ENCODE measurements around the gene PRAC2. TPM values are rescaled to one million over a fixed set of nuclear protein-coding genes. Genes with fewer than 3 reads are reported as not detected.

PRAC2 gene
- polyA plus RNA-seq, 10 donors: not detected

GRCh38 chr17:48719642-48720265 is 3.2 kb upstream of the PRAC2 start:
- no peak for DNase-seq

DNA sequence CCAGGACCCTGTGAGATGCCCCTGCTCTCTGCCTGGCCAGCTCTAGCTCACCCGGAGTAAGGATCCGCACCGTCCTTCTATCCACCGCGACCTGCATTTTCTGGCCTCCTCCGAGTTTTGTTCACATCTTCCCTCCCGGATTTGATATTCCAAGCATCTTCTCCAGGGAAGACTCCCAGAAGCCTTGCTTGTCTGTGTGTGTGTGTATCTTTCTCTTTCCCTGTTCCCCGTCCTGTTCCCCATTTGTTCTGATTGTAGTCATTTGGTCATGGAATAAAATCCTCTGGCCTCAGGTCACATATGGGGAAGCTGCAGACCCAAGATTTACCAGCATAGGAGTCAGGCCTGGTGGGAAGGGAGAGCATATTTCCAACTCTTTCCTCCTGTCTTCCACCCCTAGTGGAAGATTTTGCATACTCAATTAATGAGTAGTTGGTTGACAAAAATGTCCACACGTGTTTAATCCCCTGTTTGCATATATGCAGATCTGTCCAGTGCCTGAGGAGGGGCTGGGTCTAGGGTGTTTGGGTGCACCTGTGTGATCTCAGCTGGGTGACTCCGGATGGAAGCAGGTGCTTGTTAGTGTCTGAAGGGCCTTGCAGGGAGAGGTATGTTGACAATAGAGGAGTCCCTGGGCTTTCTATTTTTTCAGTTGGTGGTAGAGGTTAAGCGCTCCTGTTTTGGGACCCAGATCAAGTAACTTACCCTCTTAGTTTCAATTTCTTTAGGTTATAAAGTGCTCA is 2.5 kb upstream of the PRAC2 start:
- no peak for DNase-seq

DNA sequence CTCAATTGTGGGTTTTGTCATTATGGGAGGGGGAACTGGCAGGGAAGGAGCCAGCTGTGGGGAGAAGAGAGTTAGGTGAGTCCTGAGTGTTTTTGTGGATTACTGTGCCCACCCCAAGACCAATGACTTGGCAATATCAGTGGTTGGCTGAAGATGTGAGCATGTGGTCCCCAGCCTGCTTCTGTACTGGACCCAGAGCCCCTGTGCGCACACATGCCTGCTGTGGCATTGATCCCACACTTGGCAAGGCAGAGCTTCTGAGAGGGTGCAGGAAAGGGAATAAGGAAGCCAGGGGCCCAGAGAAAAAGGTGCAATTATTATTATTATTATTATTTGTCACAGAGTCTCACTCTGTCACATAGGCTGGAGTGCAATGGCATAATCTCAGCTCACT is 2.0 kb upstream of the PRAC2 start:
- no peak for DNase-seq

DNA sequence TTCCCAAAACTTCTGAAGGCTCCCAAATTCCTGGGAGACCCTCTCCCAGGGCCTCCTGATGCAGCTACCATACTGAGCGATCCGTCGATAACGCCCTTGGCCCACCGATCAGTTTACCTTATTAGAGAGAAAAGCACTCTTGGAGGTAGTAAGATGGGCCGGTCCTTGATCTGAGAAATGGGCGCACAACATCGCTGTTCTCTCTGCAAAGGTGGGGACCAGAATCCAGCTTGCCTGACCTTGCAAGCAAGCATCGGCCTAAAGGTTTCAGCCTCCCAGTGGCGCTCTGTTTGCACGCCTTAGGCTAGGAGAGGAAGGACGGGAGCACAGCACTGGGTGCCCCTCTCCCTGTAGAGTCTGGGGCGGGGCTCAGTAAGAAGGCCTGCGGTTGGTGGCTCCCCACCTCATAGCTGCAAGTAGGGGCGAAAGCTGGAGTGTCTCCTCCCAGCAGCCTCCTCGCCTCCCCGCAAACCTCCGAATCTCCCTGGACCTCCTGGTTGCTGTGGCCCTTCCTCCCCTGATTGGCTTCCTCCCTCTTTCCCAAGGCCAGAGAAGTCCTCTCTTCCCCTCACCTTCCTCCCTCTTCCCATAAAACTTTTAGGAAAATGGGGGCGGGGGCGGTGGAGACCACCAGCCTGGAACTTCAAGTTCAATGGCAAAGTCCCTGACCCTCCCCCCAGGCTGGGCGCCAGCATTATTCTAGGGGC is 631 bp upstream of the PRAC2 start, which contains the start of gene PRAC1:
Gene PRAC1, minus strand, starts transcription at position 318 of the 707 bp plus-strand sequence. Its CDS starts 126 bp downstream, at position 192.
- no peak for DNase-seq

- no peak for DNase-seq
Measured at GRCh38 chr17:48723423-48724250, 652 bp downstream of the PRAC2 start.

DNA sequence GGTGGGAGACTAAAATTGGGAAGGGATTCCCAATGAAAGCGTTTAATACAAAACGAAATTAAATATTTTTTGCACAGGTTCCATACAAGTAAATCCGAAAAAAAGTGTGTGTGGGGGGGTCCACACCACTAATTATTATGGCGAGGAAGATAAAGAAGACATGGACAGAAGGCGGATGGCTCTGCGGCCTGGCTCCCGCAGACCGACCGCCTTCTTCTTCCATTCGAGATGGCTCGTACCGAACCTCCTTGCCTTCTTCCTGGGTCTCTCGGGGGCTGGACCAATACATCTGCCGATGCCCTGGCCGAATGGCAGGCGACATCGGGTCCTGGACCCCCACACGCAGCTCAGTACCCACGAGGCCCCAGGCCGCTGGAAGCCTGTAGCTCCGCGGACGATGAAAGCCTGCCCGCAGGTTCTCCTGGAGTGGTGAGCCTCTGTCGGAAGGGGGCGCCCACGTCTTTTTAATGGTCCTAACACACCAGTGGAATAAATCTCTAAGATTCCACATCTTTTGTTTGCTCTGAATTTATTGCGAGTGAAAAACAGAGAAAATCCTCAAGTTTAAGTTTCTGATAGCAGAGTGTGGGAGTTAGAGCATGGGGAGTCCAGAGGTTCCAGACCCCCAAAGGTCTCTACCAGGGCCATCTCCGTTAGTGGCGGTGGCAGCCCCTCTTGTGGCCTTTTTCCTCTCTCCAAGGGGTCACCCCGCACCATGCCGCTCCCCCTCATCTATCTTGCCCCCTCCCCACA is 1.4 kb downstream of the PRAC2 start:
- peak; percentile 70 to 86 (median 76) for DNase-seq

- no peak for DNase-seq
Measured at GRCh38 chr17:48725004-48725287, 2.0 kb downstream of the PRAC2 start.

GRCh38 chr17:48725288-48726064 is 2.5 kb downstream of the PRAC2 start:
- DNase-seq: no peak

- DNase-seq: no peak
Measured at GRCh38 chr17:48726114-48726915, 3.3 kb downstream of the PRAC2 start.

DNA sequence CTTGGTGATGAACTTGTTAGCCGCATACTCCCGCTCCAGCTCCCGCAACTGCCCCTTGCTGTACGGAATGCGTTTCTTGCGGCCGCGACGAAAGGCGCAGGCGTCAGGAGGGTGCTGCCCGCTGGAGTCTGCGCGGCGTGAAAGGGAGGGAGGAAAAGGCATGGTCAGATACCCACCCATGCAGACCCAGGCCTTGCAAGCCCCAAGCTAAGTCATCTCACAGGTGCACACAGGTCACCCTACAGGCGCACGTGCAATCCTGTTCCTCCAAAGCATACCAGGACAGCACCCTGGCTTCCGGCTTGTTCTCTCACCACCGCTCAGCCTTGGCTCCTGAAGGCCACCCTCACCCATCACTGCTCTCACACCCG is 3.9 kb downstream of the PRAC2 start:
- no peak for DNase-seq

DNA sequence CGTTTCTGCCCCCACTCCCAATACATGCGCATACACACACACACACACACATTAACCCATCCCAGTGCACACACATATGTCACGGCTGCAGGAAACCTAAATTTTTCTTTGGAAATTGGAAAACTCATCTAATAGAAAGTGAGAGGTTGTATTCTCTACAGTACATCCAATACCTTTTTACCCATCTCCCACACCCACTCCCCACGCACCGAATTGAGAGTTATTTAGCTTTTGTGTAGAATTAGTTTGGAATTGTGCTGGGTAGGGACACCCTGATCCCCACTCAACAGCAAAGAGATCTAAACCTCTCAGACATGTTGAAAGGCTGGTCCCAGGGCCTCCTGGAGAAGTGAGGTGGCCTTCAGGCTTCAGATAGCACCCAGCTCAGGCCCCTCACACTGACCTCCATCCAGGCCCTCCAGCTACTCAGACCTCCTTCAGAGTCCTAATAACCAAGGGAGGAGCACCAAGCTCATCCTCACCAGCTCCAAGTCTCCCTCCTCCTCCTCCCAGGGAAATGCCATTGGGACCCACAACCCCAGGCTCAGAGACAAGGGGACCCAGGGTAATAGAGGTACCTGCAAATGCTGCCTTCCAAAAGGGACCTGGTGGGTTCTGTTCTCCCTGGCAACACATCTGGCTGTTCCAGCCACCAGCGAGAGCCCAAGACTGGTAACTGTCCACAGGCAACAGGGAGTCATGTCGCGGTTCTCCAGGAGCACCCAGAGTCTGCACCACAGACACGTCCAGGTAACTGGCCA is 4.6 kb downstream of the PRAC2 start:
- no peak for DNase-seq

DNA sequence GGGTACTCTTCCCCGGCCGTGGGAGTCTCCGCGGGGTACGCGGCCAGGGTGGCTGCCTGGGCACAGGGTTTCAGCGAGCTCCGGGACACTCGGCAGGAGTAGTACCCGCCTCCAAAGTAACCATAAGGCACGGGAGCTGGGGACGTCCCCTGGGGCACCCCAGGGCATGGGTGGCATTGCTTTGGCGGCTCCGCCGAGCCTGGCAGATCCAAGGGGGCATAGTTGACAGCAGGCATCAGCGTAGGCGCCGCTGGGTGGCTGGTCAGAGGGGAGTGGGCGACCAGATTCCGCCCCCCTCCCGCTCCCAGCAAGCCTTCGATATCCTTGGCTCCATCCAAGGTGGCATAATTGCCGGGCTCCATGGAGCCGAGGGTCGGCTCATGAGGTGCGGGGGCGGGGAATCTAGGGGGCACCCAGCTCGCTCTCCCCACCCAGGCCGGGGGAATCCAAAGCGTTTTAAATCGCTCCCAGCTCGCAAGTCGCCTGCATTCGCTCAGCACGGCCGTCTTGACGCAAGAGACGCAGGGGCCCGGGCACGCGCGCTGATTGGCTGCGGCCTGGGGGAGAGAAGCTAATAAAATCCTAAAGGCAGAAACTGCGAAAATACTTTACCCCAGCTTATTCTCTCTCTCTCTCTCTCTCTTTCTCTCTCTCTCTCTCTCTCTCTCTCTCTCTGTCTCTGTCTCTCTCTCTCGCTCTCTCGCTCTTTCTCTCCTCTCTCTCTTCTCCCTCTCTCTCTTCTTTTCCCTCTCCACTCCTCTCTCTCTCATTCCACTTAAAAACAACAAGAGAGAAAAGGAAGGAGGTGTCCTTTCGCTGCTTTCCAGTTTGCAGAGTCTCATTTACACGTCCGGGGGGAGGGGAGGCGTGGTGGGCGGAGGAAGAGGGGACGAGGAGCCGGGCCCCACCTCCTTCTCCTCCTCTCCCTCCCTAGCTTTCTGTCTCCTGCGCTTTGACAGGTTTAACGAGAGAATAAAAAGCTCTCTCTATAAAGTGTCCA is 5.5 kb downstream of the PRAC2 start, which contains the start of gene HOXB13:
Gene HOXB13, minus strand, starts transcription at position 519 of the 1,000 bp plus-strand sequence. Its CDS starts 157 bp downstream, at position 362.
- no peak for DNase-seq

GRCh38 chr17:48729335-48730239 is 6.6 kb downstream of the PRAC2 start:
- no peak for DNase-seq

- no peak for DNase-seq
Measured at GRCh38 chr17:48730240-48730550, 7.2 kb downstream of the PRAC2 start.

DNA sequence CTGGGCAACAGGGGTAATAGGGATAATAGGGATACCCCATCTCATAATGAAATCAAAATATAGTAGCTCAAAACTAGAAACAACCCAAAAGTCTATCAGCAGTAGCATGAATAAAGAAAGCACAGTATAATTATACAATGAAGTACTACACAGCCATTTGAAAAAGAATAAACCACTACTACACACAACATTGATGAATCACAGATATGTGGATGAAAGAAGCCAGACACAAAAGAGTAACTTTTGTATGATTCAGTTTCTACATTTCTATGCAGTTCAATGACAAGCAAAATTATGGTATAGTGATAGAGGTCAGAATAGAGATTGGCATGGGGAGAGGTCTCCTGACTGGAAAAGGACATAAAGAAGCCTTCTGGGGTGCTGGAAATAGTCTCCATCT is 8.4 kb downstream of the PRAC2 start:
- DNase-seq: no peak
